HG03025 (cell line): ENCODE data around the gene STRN3.

Experiments used
- ATAC-seq: cut with Tn5 transposase; IDR thresholded peaks from one replicate; pipeline ENCODE4 v1.9.1; 2021; ENCODE audit warnings: mild to moderate bottlenecking, moderate library complexity; ENCODE audit not compliant: unreplicated experiment, low FRiP score

STRN3 gene

GRCh38 chr14:31038521-31039166 is 12.5 kb upstream of the STRN3 start:
- ATAC-seq, result no peak

- no peak for ATAC-seq
Observed at GRCh38 chr14:31037709-31038221, 11.6 kb upstream of the STRN3 start.

DNA sequence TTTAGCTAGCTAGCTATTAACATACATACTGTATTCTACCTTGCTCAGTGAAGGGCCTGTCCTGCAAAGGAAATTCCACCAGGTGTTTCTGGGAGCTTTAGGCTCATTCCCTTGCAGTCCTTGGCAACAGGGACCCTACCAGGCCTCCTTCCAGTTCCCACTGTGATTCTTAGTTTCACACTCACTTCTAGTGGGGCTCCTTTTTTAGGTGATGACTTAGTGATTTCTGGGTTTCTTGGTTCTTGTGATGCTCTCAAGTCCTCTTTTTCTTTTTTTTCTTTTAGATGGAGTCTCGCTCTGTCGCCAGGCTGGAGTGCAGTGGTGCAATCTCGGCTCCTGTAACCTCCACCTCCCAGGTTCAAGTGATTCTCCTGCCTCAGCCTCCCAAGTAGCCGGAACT is 10.4 kb upstream of the STRN3 start:
- ATAC-seq, result no peak

DNA sequence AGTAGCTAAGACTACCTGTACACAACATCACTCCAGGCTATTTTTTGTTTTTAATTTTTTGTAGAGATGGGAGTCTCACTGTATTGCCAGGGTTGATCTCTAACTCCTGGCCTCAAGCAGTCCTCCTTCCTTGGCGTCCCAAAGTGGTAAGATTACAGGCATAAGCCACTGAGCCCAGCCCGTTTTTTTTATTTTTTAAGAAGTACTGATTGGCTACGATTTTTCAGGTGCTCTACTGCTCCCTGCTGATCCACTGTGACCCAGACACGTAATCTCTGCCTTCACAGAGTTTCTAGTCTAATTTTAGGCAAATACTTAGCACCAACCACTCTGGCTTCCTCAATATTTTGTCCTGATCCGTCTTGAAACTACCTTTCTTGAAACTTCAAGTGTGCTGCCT is 4.3 kb upstream of the STRN3 start:
- ATAC-seq, result no peak

GRCh38 chr14:31029016-31029970 is 3.1 kb upstream of the STRN3 start:
- ATAC-seq, result no peak

- ATAC-seq, result no peak
Observed at GRCh38 chr14:31027847-31028246, 1.7 kb upstream of the STRN3 start.

GRCh38 chr14:31026450-31027235 is 464 bp upstream of the STRN3 start:
- ATAC-seq, result peak; percentile 89

- ATAC-seq, result peak; percentile 25
Observed at GRCh38 chr14:31025367-31026076, 657 bp downstream of the STRN3 start, which contains the start of gene AP4S1. Gene AP4S1, plus strand, starts transcription at chr14:31025649. Its CDS starts 40,548 bp downstream, at chr14:31066197.

GRCh38 chr14:31024577-31025366 is 1.4 kb downstream of the STRN3 start:
- ATAC-seq, result no peak

DNA sequence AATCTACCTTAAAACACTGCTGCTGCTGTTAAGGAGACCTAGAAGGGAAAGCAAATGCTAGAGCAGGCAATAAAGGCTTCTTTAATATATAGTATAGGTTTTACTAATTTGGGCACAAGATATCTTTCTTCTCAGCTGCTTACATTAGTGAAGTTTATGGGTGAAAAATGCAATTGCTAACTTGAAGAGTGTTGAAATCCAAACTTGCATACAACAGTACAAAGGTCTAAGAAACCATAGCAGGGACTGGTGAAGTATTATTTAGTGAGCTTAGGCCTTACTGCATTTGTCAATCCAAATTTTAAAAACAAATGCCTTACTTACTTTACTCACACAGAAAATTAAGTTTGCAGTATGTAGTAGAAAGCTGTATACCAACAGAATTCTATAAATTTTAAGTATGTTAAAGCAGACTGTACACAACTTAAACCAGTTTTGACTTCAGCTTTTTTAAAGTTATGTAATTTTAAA is 2.1 kb downstream of the STRN3 start:
- ATAC-seq, result no peak

GRCh38 chr14:31022386-31022785 is 3.8 kb downstream of the STRN3 start:
- ATAC-seq, result no peak

DNA sequence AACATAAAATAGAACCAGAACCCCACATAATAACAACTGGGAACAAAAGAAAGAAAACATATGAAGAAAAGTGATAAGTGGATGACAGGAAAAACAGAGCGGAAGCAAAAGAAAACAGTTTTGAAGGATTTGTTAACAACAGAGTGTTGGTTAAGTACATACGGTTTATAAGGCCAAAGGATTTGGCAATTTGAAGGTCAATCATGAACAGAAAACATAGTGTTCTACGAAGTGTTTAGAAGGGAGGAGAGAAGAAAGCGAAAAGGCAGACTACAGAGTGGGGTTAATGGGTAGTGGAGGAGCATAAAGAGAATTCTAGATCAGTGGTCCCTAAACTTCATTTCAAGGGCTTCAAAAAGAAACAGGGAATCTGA is 4.6 kb downstream of the STRN3 start:
- ATAC-seq, result no peak

GRCh38 chr14:31020834-31021575 is 5.2 kb downstream of the STRN3 start:
- ATAC-seq, result no peak

DNA sequence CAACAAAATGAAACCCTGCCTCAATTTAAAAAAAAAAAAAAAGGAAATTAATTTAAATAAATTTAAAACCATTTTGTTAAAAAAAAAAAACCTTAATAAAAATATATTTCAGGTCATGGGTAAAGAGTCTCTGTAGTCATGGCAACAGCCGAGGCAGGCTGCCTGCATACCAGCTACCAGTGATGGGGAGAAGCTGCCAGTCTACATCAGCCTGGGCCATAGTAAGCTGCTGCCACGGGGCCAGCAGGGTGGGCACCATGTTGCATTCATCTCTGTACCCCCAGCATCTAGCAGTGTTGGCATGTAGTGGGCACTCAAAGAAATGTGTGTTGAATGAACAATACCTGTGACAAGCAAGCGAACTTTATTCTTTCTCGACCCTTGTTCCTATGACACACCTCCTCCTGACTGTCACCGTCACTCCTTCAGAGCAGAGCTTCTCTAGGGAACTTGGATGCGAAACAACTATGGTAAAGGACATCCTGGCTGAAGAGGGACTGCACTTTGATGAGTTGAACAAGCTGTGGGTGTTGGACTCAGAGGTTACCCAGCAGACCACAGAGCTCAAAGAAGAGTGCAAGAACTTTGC is 8.0 kb downstream of the STRN3 start:
- no peak for ATAC-seq

GRCh38 chr14:31013841-31014240 is 12.3 kb downstream of the STRN3 start:
- ATAC-seq, result no peak

DNA sequence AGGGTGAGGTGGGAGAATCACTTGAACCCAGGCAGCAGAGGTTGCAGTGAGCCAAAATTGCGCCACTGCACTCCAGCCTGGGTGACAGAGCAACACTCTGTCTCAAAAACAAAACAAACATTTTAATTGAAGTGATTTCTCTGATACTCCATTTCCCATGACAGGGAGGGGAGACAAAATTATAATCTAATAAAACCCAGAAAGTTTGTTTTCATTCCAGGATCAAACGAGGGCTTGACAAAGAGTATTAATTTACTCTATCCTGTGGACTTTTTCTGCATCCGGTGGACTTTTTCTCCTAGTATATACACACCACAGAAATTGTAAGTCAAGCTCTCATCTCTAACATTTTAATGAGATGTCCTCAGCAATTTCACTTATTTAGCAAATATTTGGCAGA is 15.2 kb downstream of the STRN3 start:
- ATAC-seq, result no peak

DNA sequence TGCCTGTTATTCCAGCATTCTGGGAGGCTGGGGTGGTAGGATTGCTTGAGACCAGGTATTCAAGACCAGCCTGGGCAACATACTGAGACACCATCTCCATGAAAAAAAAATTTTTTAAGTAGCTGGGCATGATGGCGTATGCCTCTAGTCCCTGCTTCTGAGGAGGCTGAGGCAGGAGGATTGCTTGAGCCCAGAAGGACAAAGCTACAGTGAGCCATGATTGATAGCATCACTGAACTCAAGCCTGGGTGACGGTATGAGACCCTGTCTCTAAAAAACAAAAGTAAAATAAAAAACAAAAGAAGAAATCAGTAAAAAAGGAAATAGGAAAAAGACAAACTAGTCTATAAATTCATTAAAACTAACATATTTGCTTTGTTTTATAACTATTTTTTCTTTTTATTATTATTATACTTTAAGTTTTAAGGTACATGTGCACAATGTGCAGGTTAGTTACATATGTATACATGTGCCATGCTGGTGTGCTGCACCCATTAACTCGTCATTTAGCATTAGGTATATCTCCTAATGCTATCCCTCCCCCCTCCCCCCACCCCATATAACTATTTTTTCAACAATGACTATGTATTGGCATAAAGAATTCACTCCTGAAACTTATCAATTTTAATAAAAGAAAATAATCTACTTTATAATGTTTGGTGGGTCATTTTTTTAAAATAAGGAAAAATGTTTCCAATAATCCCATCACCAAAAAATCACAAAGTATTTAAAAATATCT is 16.2 kb downstream of the STRN3 start:
- no peak for ATAC-seq

DNA sequence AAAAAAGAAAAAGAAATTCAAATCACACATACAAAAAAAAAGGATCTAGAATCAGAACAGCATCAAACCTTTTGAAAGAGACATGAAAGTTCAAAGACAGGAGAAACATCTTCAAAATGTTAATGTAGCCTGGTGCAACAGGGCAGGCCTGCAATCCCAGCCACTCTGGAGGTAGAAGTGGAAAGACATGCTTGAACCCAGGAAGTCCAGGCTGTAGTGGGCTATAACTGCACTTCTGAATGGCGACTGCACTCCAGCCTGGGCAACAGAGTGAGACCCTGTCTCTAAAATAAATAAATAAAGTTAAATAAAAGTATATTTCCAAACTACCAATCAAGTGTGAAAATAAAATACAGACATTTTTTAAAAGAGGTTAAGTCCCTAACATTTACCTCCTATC is 19.5 kb downstream of the STRN3 start:
- ATAC-seq, result no peak
